ENCODE measurements around the gene ZNF574.

The ZNF574 gene

DNA sequence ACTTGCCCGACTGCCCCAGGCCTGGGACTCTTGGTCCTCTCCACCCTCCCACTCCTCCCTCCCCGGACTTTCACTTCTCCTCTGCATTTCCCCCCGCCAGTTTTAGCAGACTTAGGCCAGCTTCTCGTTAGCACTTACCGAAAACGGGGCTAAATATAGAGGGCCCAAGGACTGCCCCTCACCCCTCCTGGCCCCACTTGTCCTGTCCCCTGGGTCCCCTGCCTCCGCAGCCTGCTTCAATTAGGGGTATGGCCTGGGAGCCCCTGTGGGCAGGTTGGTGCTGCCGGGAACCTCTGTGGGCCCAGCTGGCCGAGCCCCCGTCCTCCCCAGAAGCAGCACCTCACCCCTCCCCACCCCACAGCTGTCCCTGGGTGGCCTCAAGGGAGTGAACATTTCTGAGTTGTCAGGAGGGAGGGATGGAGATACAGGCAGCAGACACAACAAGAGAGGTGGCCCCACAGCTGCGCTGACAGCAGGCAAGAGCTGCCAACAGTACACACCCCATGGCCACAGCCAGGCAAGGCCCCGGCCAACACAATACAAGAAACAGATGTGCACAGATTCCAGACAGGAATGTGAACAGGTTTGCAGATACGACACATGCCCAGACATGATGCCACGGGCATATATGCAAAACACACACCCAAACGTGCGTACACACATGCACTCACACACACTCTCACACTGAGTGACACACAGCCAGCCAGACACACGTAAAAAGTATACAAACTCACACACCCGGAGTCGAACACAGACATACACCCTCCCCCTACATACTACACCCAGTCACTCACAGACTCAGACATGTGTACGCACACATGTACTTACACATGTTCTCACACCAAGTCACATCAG, 53.7 kb downstream of the ZNF574 start:
- DNase-seq, result no peak

DNA sequence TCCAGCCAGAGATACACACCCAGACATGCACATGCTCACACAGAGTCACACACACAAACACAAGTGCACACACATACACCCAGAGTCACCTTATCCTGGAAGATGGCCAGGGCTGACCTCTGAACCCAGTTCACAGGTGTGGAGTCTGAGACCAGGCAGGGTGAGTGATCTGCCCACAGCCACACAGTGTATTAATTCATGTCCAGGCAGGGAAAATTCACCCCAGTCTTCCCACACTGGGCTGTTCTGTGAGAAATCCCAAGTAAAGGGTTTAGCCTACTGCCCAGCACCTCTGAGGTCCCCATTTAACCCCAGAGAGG, 54.2 kb downstream of the ZNF574 start:
- DNase-seq, result no peak
